Neuronal stem cell (in vitro differentiated cells): ENCODE measurements around the gene SRCAP.
A peak's percentile ranks its signal among the peaks of the same experiment; 100 is the strongest.

ENCODE experiments used
- DNase-seq: peaks from one replicate; pipeline ENCODE4 v3.0.0-alpha.2; 2013; ENCODE audit warnings: low spot score
- H2AFZ ChIP-seq: one replicate; pipeline ENCODE4 v1.6.1; 2013; ENCODE audit warnings: mild to moderate bottlenecking, low read length, inconsistent platforms
- H2AK5ac ChIP-seq: 2 replicates; pipeline ENCODE4 v1.6.1; 2013; ENCODE audit warnings: low read depth, mild to moderate bottlenecking, inconsistent platforms, low read length, moderate library complexity, mixed read lengths
- H2BK120ac ChIP-seq: 2 replicates; pipeline ENCODE4 v1.6.1; 2013; ENCODE audit warnings: low read depth, mild to moderate bottlenecking, inconsistent platforms, low read length, moderate library complexity, mixed read lengths
- H2BK12ac ChIP-seq: one replicate; pipeline ENCODE4 v1.6.1; 2013; ENCODE audit warnings: low read length, inconsistent platforms
- H2BK15ac ChIP-seq: 2 replicates; pipeline ENCODE4 v1.6.1; 2013; ENCODE audit warnings: mild to moderate bottlenecking, low read length, inconsistent platforms, mixed read lengths
- H2BK5ac ChIP-seq: one replicate; pipeline ENCODE4 v1.6.1; 2013; ENCODE audit warnings: inconsistent platforms, mild to moderate bottlenecking, low read length, moderate library complexity
- H3K14ac ChIP-seq: one replicate; pipeline ENCODE4 v1.6.1; 2013; ENCODE audit warnings: low read length, inconsistent platforms
- H3K18ac ChIP-seq: 2 replicates; pipeline ENCODE4 v1.6.1; 2013; ENCODE audit warnings: low read length, inconsistent platforms
- H3K23ac ChIP-seq: 2 replicates; pipeline ENCODE4 v1.6.1; 2013; ENCODE audit warnings: low read depth, mild to moderate bottlenecking, mixed read lengths, low read length, inconsistent platforms; ENCODE audit not compliant: poor library complexity
- H3K27ac ChIP-seq: replicated peaks from 3 replicates; pipeline ENCODE4 v1.5.1; 2013; ENCODE audit warnings: low read length, inconsistent platforms
- H3K27me3 ChIP-seq, 3 experiments: 2 replicates each; pipeline ENCODE4 v1.6.1; 2013; ENCODE audit warnings: low read length in 3 of 3, mild to moderate bottlenecking in 2 of 3, inconsistent platforms in 1 of 3, low read depth in 1 of 3, mixed read lengths in 1 of 3, moderate library complexity in 1 of 3; ENCODE audit not compliant: control insufficient read depth in 3 of 3, insufficient read depth in 3 of 3
- H3K36me3 ChIP-seq, 2 donors: replicated peaks in 1 of 2; 2 replicates each; pipeline ENCODE4 v1.6.1; 2013; ENCODE audit warnings: low read length in 2 of 2; ENCODE audit not compliant: control insufficient read depth in 2 of 2, insufficient read depth in 2 of 2
- H3K4ac ChIP-seq: 2 replicates; pipeline ENCODE4 v1.6.1; 2013; ENCODE audit warnings: inconsistent platforms, mild to moderate bottlenecking, low read length, moderate library complexity
- H3K4me1 ChIP-seq, 2 donors: 1 replicate in 1 of 2; 2 replicates in 1 of 2; pipeline ENCODE4 v1.6.1; 2013; ENCODE audit warnings: low read length in 2 of 2, low read depth in 1 of 2; ENCODE audit not compliant: control insufficient read depth in 2 of 2, insufficient read depth in 1 of 2
- H3K4me2 ChIP-seq: one replicate; pipeline ENCODE4 v1.6.1; 2013; ENCODE audit warnings: mild to moderate bottlenecking, low read length, inconsistent platforms; ENCODE audit not compliant: insufficient read depth, poor library complexity, severe bottlenecking
- H3K4me3 ChIP-seq, 2 donors: 2 replicates each; pipeline ENCODE4 v1.5.1; 2013; ENCODE audit warnings: low read length in 2 of 2, mild to moderate bottlenecking in 2 of 2, inconsistent platforms in 1 of 2, moderate library complexity in 1 of 2
- H3K79me1 ChIP-seq: one replicate; pipeline ENCODE4 v1.6.1; 2013; ENCODE audit warnings: low read depth, mild to moderate bottlenecking, inconsistent platforms, low read length, moderate library complexity
- H3K9ac ChIP-seq: one replicate; pipeline ENCODE4 v1.6.1; 2013; ENCODE audit warnings: mild to moderate bottlenecking, low read depth, low read length, inconsistent platforms; ENCODE audit not compliant: poor library complexity
- H3K9me3 ChIP-seq, 2 donors: replicated peaks in 1 of 2; 2 replicates each; pipeline versions ENCODE3 to v1.6.1; 2013; ENCODE audit warnings: low read length in 2 of 2, mild to moderate bottlenecking in 2 of 2, inconsistent platforms in 1 of 2, low read depth in 1 of 2, mixed read lengths in 1 of 2, moderate library complexity in 1 of 2; ENCODE audit not compliant: control insufficient read depth in 2 of 2, insufficient read depth in 1 of 2
- H4K8ac ChIP-seq: one replicate; pipeline ENCODE4 v1.6.1; 2013; ENCODE audit warnings: low read depth, mild to moderate bottlenecking, inconsistent platforms, low read length, moderate library complexity
- H4K91ac ChIP-seq: one replicate; pipeline ENCODE4 v1.6.1; 2013; ENCODE audit warnings: low read length, low read depth, mild to moderate bottlenecking, inconsistent platforms; ENCODE audit not compliant: poor library complexity
- WGBS, 2 donors: extraction: QIAGEN DNeasy Blood & Tissue Kit; methylation state at CpG; one replicate each; pipeline ENCODE4 v1.1.7; 2013; ENCODE audit warnings: missing lambda C conversion rate in 2 of 2, mixed read lengths in 1 of 2; ENCODE audit not compliant: insufficient read length in 2 of 2, insufficient replicate concordance in 1 of 2; ENCODE audit errors: extremely low coverage in 2 of 2; 5-methylcytosine and 5-hydroxymethylcytosine counted together

SRCAP gene

DNA sequence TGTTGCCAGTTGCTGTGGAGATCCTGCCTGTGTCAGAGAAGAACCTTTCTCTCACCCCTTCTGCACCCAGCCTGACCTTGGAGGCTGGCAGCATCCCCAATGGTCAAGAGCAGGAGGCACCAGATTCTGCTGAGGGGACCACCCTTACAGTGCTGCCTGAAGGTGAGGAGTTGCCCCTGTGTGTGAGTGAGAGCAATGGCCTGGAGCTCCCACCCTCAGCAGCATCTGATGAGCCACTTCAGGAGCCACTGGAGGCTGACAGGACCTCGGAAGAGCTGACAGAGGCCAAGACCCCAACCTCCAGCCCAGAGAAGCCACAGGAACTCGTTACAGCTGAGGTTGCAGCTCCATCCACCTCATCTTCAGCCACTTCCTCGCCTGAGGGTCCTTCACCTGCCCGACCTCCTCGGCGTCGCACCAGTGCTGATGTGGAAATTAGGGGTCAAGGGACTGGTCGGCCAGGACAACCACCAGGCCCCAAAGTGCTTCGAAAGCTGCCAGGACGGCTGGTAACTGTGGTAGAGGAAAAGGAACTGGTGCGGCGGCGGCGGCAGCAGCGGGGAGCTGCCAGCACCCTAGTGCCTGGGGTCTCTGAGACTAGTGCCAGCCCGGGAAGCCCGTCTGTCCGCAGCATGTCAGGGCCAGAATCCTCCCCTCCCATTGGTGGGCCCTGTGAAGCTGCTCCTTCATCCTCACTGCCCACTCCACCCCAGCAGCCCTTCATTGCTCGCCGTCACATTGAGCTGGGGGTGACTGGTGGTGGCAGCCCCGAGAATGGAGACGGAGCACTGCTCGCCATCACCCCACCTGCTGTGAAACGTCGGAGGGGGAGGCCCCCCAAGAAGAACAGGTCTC, 39.0 kb downstream of the SRCAP start:
- Histone ChIP-seq H2BK12ac (no peak overlapping the region), H2BK5ac (no peak overlapping the region), H3K27ac (no peak overlapping the region), H3K27me3 (no peaks in the 10 kb centered on the region), H2BK120ac (no peak overlapping the region), H3K4me2 (no peak overlapping the region), H4K8ac (no peak overlapping the region), H3K23ac (no peak overlapping the region), H3K14ac (no peak overlapping the region), H3K18ac (no peak overlapping the region), H2AK5ac (no peak overlapping the region), H3K4me3 (no peak overlapping the region), H4K91ac (no peak overlapping the region), H3K4ac (no peak overlapping the region), H2BK15ac (no peak overlapping the region), H3K36me3 (peaks cover 50 to 91% of the 10 kb centered on the region in 2 donors), H2AFZ (no peak overlapping the region), H3K9me3 (no peaks in the 10 kb centered on the region), H3K4me1 (no peaks in the 10 kb centered on the region), H3K79me1 (peaks cover 8% of the 10 kb centered on the region), H3K9ac (no peak overlapping the region)
- DNase-seq = no peak
- no CpG with 5 or more reads among the region's 25 CpGs for WGBS, 2 donors

GRCh38 chr16:30738984-30739951, 40.3 kb downstream of the SRCAP start:
- H2BK5ac ChIP-seq = no peak overlapping the region
- no peak overlapping the region for H3K4me2 ChIP-seq
- no peak overlapping the region for H4K8ac ChIP-seq
- no peak overlapping the region for H3K14ac ChIP-seq
- no CpG with 5 or more reads among the region's 37 CpGs for WGBS, 2 donors
- H2BK15ac ChIP-seq = no peak overlapping the region
- H3K27ac ChIP-seq = no peak overlapping the region
- H2BK120ac ChIP-seq = no peak overlapping the region
- no peaks in the 10 kb centered on the region for H3K27me3 ChIP-seq
- no peak overlapping the region for H3K4ac ChIP-seq
- no peak overlapping the region for H2AK5ac ChIP-seq
- no peak overlapping the region for H3K9ac ChIP-seq
- no peak overlapping the region for H2BK12ac ChIP-seq
- no peak for DNase-seq
- H4K91ac ChIP-seq = no peak overlapping the region
- H3K79me1 ChIP-seq = peaks cover 8% of the 10 kb centered on the region
- H3K18ac ChIP-seq = no peak overlapping the region
- no peak overlapping the region for H3K23ac ChIP-seq
- H3K9me3 ChIP-seq = no peaks in the 10 kb centered on the region
- H3K4me1 ChIP-seq = no peaks in the 10 kb centered on the region
- no peak overlapping the region for H2AFZ ChIP-seq
- peaks cover 45 to 90% of the 10 kb centered on the region in 2 donors for H3K36me3 ChIP-seq
- no peak overlapping the region for H3K4me3 ChIP-seq

GRCh38 chr16:30740364-30741251, 41.6 kb downstream of the SRCAP start:
- Histone ChIP-seq H3K79me1 (peaks cover 8% of the 10 kb centered on the region), H3K36me3 (peaks cover 43 to 96% of the 10 kb centered on the region in 2 donors), H3K14ac (no peak overlapping the region), H3K4me1 (no peaks in the 10 kb centered on the region), H2AK5ac (no peak overlapping the region), H3K4me2 (no peak overlapping the region), H4K8ac (no peak overlapping the region), H2AFZ (no peak overlapping the region), H3K4ac (no peak overlapping the region), H3K23ac (peak overlapping the region; percentile 83), H4K91ac (no peak overlapping the region), H3K18ac (no peak overlapping the region), H3K4me3 (no peak overlapping the region), H3K9me3 (no peaks in the 10 kb centered on the region), H3K9ac (no peak overlapping the region), H2BK12ac (no peak overlapping the region), H2BK15ac (no peak overlapping the region), H3K27ac (no peak overlapping the region), H2BK120ac (no peak overlapping the region), H2BK5ac (no peak overlapping the region), H3K27me3 (no peaks in the 10 kb centered on the region)
- DNase-seq = no peak
- no CpG with 5 or more reads among the region's 8 CpGs for WGBS, 2 donors
